COLO668 (cell line): ENCODE measurements around the gene ARV1.
"Not testable (repeated sequence)": the region's sequence is repeated elsewhere in the genome, so short reads cannot be mapped to it uniquely, and the experiment has no call there.

Experiments used
- DNase-seq: peaks from one replicate; lab custom pipeline; 2025; ENCODE audit not compliant: unreplicated experiment; lab: John Stamatoyannopoulos, UW

ARV1 gene

DNA sequence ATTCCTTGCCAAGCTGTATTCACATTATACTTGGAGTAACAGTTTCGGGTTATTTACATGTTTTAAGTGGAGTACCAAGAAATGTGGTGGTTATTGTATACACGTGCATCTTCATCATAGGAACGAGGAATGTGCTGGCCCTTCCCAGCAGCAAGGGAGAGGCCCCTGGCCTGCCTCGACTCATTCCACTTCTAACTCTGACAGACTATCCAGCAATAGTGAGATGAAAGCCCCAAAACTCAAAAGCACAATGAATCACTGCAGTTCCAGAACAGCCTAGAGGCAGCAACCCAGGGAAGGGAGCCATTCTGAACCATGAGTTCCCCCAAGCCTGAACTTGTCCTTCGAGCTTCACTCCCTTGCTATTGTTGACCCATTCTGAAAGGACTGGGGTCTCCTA, 38.1 kb downstream of the ARV1 start:
- DNase-seq: no peak

DNA sequence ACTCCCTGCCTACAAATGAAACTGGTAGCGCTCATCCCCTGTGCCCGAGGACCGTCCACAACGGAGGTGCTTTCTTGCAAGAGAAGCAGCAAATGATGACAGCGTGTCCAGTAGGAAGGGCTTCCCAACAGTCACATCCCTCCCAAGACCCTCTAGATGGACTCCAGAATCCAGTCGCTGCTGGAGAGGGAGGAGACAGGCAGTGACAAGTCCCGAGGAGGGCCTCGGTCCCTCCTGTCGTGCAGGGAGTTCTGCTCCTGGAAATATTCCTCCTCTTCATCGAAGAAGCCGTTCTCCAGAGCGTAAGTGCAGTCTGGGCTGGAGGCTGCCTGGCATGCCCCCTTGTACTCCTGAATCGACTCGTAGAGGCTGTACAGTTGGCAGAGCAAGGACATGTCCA, 40.8 kb downstream of the ARV1 start:
- DNase-seq: no peak

DNA sequence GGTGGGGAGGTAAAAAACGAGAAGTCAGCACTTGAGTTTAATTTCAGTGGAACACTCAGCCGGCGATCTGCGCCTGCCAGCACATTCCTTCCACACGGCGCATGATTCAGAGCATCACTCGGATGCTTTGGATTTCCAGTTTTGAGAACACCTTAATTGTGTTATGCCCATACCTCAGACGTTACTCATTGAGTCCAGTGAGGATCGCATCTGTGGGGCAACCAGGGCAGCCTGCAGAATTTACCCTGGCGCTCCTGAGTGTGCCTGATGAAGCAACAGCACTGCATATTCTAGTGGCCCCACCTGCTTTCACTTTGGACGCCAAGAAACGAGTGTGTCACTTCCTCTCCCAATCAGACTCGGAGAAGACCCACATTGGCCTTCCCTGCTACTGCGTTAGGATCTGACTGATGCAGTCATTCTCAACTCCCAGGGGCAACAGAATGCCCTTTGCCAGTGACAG, 41.3 kb downstream of the ARV1 start:
- no peak for DNase-seq

DNA sequence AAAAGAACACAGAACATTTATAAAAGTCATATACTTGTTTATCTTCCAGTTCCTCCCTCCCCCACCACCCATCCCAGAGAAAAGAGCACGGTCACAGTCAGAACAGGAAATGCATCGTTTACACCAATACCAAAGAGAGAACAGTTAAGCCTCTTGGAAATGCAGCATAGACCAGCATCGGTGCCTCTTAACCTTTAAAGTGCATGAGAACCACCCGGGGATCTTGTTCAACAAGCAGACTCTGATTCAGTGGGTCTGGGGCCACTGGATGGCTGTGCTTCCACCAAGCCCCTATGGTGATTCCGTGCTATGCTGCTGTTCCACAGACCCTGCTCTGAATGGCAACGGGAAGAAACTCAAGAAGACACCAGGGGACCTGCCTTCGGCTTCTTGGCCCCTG, 41.9 kb downstream of the ARV1 start:
- no peak for DNase-seq

DNA sequence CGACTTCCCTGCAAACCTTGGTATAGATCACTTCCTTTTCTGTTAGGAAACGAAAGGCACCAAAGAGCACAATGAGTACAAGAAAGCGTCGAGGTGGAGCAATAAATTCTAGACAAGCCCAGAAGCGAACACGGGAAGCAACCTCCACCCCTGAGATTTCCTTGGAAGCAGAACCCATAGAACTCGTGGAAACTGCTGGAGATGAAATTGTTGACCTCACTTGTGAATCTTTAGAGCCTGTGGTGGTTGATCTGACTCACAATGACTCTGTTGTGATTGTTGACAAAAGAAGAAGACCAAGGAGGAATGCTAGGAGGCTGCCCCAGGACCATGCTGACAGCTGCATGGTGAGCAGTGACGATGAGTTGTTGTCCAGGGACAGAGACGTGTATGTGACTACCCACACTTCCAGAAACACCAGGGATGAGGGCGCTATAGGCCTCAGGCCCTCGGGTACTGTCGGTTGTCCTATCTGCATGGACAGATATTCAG, 42.7 kb downstream of the ARV1 start:
- no peak for DNase-seq

DNA sequence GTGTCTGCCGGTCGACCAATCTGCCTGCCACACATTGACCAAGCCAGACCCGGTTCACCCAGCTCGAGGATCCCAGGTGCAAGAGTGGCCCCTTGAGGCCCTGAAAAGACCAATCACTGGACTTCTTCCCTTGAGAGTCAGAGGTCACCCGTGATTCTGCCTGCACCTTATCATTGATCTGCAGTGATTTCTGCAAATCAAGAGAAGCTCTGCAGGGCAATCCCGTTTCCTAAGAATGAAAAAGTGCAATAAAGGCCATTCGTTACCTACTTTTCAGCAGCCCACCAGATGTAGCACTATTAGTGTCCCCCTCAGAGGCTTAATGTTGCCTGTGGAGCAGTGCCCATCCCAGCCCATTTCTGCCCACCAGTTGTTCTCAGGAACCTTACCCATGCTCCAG, 43.6 kb downstream of the ARV1 start:
- not testable (repeated sequence) for DNase-seq

DNA sequence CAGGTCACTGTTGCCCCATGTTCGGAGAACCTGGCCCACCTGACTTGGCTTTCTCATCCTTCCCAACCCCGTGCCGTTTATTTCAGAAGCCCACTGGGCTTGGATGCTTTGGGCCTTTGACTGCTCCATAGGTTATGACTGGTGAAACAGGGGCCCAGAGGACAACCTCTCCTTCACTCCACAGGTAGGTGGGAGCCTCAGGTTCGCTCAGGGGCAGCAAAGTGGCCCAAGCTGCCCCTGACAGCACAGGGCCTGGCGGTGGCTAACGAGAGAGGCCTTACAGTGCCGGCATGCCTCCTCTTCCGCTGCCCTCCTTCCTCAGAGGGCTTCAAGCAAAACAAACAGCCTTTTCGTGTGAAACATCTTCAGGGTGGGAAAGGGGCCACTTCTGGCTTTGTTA, 44.3 kb downstream of the ARV1 start:
- DNase-seq: no peak

DNA sequence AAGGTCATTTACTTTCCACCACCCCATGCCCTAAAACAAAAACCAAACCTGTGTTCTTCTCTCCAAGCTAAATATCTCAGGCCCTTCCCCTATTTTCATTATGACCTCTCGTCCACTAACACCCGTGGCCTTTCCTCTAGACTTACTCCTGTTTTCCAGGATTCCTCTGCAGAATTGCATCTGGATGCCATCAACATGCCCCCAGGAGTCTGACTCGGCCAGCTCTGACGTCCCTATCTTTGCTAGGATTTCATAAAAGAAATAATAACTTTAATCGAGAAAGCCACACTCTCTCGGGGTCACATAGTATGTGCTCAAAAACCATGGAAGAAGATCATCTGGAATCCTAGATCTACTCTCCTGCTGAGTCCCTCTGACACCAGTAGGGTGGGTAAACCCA, 47.7 kb downstream of the ARV1 start:
- no peak for DNase-seq

DNA sequence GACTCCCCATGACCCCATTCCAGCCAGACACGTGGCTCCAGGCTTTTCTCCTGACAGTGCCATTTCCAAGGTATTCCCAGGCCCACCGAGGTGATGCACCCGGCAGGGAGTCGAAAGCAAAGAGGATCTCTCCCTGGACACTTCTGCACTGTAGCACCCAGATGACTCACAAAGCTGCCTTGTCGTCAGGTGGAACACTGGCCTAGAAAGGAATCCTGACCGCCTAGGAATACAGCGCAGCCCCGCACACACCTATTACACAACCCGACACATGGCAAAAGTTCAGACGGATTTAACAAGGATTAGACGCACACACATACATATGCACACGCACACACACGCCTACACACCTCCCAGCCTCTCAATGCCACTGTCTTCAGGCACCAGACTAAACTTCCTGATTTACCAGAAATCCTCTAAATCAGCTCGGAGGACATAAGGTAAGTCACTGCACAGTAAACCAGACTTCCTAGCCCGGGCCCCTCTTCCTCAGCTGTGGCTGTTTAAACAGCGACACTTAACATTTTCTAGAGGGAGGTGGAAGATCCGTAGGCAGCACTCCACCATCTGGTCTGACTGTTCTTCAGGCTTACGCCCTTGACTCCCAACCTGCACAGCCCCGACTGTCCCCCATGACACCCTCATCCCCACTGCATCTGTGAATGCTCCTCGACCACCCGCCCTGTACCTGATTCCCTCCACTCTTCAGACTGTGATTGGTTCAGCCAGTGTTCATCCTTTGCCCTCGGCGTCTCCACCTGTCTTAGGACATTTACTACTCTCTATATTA, 48.4 kb downstream of the ARV1 start:
- DNase-seq: no peak

DNA sequence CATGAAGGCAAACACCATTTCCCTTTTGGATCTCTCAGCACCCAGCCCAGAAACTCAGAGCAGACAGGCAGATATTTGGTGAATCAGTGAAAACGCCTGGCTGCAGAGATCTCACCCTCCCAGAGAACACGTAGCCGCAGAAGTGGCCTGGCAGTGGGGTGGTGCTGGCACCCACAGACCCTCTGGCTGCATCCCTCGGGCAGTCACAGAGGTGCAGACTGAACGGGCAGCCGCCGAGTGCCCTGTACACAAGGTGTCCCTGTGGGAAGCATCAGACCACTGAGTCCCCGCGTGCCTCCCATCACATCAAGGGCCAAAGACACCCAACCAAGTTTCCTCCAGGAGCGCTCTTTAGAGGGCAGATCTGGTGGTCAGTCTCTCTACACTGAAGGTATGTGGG, 49.1 kb downstream of the ARV1 start:
- no peak for DNase-seq

DNA sequence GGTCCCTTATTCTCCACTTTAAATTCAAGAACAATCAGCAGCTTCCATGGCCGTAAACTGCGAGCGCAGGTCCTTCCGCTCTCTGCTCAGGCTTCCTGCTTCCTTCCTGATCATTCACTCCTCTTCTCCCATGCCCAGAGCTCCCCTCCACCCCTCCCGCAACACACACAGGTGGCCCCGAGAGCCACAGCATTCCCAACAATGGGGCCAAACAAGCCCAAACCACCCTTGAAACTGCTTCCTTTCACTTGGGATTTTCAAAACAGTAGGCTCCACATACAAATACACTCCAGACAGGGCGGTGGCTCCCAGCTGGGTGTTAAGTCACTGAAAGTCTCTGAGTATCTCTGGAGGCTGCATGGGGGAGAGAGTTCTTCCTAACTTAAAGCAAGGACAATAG, 49.8 kb downstream of the ARV1 start:
- no peak for DNase-seq

DNA sequence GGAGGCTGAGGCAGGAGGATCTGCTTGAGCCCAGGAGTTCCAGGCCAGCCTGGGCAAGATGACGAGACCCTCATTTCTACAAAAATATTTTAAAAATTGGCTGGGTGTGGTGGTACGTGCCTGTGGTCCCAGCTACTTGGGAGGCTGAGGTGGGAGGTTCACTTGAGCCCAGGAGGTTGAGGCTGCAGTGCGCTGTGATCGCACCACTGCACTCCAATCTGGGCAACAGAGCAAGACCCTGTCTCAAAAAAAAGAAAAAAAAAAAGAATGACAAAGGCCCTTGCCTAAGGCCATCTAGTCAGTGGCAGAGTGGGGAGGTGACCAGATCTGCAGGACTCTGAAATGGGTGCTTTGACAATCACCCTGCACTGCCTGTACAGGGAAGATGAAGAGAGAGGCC, 50.4 kb downstream of the ARV1 start:
- not testable (repeated sequence) for DNase-seq

DNA sequence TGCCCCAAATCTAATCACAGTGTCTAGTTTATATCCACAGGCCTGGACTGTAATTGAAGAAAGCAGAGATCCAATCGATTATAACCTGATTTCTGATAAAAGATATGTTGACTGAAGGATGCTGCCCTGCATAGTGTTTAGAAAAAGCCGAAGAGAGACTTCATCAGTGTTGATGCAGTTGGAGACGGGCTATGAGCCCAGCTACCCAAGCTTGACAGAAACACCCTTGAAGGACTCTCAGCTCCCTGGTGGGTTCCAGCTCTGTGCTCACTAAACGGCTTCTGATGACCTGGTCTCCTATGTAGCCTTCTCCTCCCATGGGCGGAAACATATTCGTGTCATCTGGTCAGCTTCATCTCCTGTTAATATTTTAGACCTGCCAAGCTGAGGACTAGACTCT, 50.9 kb downstream of the ARV1 start:
- no peak for DNase-seq

DNA sequence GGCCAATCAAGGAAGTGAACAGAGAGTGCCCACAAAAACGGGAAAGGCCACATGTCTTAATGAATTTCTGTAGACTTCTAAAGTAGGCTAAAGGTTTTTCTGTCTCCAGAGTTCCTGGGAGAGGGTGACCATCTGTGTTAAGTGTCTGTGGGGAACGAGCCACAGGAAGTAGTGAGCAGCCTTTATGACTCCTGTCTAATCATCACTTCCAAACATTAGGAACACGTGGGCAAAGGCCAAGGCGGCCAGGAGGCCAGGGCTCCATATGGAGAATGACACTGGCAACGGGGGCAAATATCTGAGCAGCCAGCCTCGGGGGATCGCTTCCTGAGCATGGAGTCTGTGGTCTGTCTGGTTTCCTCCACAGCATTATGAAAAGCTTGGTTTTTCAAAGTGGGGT, 54.1 kb downstream of the ARV1 start:
- no peak for DNase-seq

DNA sequence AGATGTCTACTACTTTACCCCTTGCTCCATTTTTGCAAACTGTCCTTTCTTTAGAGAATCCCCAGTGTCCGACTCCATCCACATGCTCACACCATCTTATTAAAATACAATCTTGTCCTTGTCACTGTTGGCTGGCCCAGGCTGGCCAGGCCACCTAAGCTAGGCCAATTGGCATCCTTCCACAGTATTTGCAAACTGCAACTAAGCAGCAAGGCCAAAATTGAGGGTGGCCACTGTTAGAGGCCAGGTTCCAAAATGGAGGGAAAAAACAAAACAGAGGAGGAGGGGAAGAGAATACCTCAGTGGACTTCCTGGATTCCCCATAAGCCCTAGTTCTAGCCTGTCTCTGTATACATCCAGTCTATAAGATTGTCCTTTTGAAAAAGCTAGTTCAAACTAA, 56.9 kb downstream of the ARV1 start:
- DNase-seq: no peak

DNA sequence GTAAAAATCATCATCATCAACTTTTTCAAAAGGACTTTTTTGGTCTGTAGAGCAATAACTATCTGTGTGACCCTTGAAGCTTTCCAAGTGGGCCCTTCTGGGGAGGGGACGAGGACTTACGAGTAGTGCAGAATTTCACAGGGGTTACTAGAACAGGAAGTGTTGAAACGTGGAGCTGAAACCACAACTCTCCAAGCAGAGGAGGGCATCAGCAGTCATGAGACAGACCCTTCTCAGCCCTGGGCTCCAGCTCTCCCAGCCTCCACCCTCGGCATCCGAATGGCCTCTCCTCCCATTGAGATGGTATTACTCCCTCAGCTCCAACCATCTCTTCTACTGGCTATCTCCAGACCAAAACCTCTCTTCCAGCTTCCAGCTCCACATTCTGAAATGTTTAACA, 57.5 kb downstream of the ARV1 start:
- no peak for DNase-seq

DNA sequence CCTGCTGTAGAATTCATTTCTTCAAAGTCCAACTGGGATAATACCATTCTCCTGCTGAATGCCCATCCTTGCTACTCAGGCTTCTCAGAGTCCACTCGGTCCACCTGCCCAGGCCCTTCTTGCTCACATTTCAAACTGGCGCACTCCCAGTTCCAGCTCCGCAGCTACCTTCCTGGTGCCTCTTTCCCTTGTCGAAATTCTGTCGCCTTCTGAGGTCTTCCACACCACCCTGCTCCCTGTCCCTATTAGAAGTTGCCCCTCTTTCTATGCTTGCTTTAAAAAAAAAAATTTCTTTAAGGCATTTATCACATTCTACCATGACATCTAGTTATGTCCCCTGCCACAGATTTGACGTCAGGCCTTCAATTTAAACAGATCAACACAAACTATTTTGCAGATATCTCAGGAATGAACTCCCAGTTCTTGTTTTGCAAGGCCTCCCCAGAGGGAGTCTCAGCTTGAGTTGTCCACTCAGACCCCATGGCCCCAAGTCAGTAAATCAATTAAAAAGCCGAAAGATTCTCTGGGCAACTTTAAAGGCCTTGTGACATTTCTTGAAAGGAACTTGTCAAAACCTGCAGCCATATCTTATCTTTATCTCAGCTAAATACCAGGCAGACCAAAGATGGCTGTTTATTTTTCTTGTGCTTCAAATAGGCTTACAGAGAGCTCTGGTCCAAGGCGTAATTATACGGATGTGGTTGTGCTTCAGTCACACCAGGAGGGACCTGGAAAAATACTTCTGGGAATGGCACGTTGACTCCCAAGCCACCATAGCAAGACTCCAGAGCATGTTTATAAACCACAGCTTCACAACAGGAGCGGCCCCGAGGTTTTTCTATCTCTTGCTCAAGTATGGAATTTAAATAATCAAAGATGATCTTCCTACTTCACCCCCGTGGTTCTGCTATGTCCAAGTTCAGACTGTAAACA, 59.0 kb downstream of the ARV1 start:
- DNase-seq: no peak

DNA sequence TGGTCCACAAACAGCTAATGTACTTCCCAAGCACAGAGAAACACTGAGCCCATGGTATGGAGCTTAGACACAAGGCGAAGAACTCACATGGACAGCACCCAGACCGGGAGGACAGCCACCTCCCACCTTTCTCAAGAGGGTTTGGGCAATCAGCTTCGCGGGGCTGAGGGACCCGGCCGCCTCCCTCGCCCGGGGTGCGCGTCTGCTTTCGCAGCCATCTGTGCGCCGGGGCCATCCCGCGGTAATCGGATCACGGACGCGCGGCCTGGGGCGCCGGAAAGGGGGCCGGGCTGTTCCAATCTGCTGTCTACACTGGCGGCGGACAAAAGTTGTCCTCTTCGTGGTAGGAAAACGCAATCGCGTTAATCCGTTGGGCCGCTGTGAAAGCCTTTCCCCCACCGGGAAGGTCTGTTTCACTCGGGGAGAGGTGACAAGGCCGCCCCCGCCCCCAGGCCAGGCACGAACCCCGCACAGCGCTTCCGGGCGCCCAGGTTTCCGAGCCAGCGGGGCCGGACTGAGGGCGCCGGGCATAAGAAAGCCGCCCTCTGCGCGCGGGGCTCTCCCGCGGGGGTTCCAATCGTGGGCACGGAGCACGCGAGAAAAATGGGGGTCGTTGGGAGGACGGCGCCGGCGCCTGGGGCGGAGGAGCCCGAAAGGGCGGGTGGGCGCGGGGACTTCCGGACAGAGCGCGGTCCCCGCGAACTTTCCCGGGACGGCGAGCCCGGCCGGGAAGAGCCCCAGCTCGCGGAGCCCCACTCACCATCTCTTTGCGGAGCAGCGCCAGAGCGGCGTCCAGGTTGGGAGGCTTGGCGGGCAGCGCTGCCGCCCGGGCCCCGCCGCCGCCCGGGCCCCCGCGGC, 60.5 kb downstream of the ARV1 start:
- peak; percentile 77 for DNase-seq

DNA sequence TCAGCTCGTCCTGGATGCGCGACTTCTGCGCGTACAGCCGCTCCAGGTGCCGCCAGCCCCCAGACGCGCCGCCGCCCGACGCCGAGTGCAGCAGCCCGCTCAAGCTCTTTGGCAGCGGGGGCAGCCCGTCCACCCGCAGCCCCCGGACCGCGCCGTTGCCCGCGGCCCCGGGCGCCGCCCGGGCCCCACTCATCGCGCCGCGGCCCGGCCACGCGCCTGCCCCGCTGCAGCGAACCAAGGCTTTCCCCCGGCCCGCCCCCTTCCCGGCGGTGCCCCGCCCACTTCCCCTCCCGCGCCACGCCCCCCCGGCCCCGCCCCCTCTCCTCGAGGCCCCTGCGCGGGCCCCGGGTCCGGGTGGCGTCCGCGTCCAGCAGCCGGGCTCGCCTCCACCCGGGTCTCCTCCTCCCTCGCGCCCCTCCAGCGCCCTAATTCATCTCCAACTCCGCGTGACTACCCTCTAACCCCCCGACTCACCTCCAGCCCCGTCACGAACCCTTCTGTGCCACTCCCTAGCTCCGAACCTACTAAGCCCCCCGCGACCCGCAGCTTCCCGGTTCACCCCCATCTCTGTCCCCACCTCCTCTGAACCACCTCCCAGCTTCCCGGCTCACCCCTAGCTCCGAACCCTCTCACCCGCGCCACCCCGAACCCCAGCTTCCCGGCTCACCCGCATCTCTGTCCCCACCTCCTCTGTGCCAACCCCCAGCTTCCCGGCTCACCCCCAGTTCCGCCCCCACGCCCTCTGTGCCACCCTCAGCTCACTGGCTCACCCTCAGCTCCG, 61.3 kb downstream of the ARV1 start, which contains the start of gene FAM89A:
FAM89A (minus strand) TSS at position 236 of the 781 bp plus-strand sequence; CDS start at position 193, 43 bp downstream.
- peak; percentile 77 for DNase-seq
